WTC11 (cell line): ENCODE results near the gene KRT32. TPM values are rescaled to one million over a fixed set of nuclear protein-coding genes. Genes with fewer than 3 reads are reported as not detected.

Source experiments
- ATAC-seq: fragments of 200-7000 bp; cut with Tn5 transposase; 2 replicates; pipeline ENCODE4 v1.10.0; 2021; ENCODE audit warnings: mild to moderate bottlenecking, moderate library complexity
- CTCF ChIA-PET: fragments of 300-600 bp; sonication (Branson Sonifier 250); formaldehyde crosslinking; loops from one replicate; lab custom pipeline; 2021; ENCODE audit warnings: antibody characterized with exemption; lab: Charles Lee
- POLR2A ChIA-PET: fragments of 350-600 bp; sonication (Branson Sonifier 250); formaldehyde crosslinking; loops from one replicate; lab custom pipeline; 2021; ENCODE audit warnings: antibody characterized with exemption; lab: Charles Lee
- DNase-seq: peaks from one replicate; pipeline ENCODE4 v3.0.0; 2021; ENCODE audit warnings: low spot score
- H3K27ac Mint-ChIP-seq: 2 replicates; pipeline ENCODE4 v1.8.0; 2021; ENCODE audit warnings: mixed read lengths
- H3K27me3 Mint-ChIP-seq: 2 replicates; pipeline ENCODE4 v1.8.0; 2021; ENCODE audit warnings: low read depth, mild to moderate bottlenecking, moderate library complexity, mixed read lengths
- H3K36me3 Mint-ChIP-seq: 2 replicates; pipeline ENCODE4 v1.8.0; 2021; ENCODE audit warnings: mixed read lengths
- H3K4me1 Mint-ChIP-seq: 2 replicates; pipeline ENCODE4 v1.8.0; 2022; ENCODE audit warnings: mixed read lengths
- H3K4me3 Mint-ChIP-seq: 2 replicates; pipeline ENCODE4 v1.8.0; 2021; ENCODE audit warnings: mild to moderate bottlenecking, moderate library complexity, mixed read lengths
- H3K9me3 Mint-ChIP-seq: 2 replicates; pipeline ENCODE4 v1.8.0; 2021; ENCODE audit warnings: mixed read lengths
- AFF4 ChIP-seq: sonication (generic); formaldehyde crosslinking; IDR thresholded peaks from 2 replicates; pipeline ENCODE4 v1.8.1; 2023; ENCODE audit warnings: mild to moderate bottlenecking, missing genetic modification reagents, borderline replicate concordance
- EMX1 ChIP-seq: fragments of 250-450 bp; sonication (Bioruptor Pico); IDR thresholded peaks from 2 replicates; pipeline ENCODE4 v1.8.0; 2021; ENCODE audit warnings: mild to moderate bottlenecking
- ESRRA ChIP-seq: sonication (generic); formaldehyde crosslinking; IDR thresholded peaks from 2 replicates; pipeline ENCODE4 v1.8.1; 2022; ENCODE audit warnings: mild to moderate bottlenecking, missing genetic modification reagents, borderline replicate concordance
- ETV6 ChIP-seq: sonication (generic); formaldehyde crosslinking; IDR thresholded peaks from 2 replicates; pipeline ENCODE4 v1.8.1; 2022; ENCODE audit warnings: mild to moderate bottlenecking, missing genetic modification reagents
- GABPB1 ChIP-seq: sonication (generic); formaldehyde crosslinking; IDR thresholded peaks from 2 replicates; pipeline ENCODE4 v1.8.1; 2023; ENCODE audit warnings: mild to moderate bottlenecking, missing genetic modification reagents
- HMGA2 ChIP-seq: fragments of 250-450 bp; sonication (Bioruptor Pico); IDR thresholded peaks from 2 replicates; pipeline ENCODE4 v1.4.0; 2021; ENCODE audit warnings: mild to moderate bottlenecking, moderate library complexity
- IRF2 ChIP-seq: sonication (generic); formaldehyde crosslinking; IDR thresholded peaks from 2 replicates; pipeline ENCODE4 v1.8.0; 2022; ENCODE audit warnings: low read depth, missing genetic modification reagents, borderline replicate concordance
- JAZF1 ChIP-seq: fragments of 250-450 bp; sonication (Bioruptor Pico); IDR thresholded peaks from 2 replicates; pipeline ENCODE4 v1.9.0; 2021; ENCODE audit warnings: moderate library complexity, mild to moderate bottlenecking, inconsistent platforms
- NFE2L1 ChIP-seq: sonication (generic); formaldehyde crosslinking; IDR thresholded peaks from 2 replicates; pipeline ENCODE4 v1.8.1; 2023; ENCODE audit warnings: missing genetic modification reagents
- NR2C2 ChIP-seq: sonication (generic); formaldehyde crosslinking; IDR thresholded peaks from 2 replicates; pipeline ENCODE4 v1.8.0; 2022; ENCODE audit warnings: mild to moderate bottlenecking, missing genetic modification reagents
- PRDM15 ChIP-seq: sonication (generic); formaldehyde crosslinking; IDR thresholded peaks from 2 replicates; pipeline ENCODE4 v1.8.0; 2022; ENCODE audit warnings: missing genetic modification reagents
- PRRX2 ChIP-seq: fragments of 250-450 bp; sonication (Bioruptor Pico); IDR thresholded peaks from 2 replicates; pipeline ENCODE4 v1.8.0; 2021; ENCODE audit warnings: mild to moderate bottlenecking
- SMAD4 ChIP-seq: sonication (generic); formaldehyde crosslinking; IDR thresholded peaks from 2 replicates; pipeline ENCODE4 v1.8.0; 2022; ENCODE audit warnings: mild to moderate bottlenecking, missing genetic modification reagents
- SOX15 ChIP-seq: fragments of 250-450 bp; sonication (Bioruptor Pico); IDR thresholded peaks from 2 replicates; pipeline ENCODE4 v1.9.0; 2021; ENCODE audit warnings: mild to moderate bottlenecking
- ZNF317 ChIP-seq: sonication (generic); formaldehyde crosslinking; IDR thresholded peaks from 2 replicates; pipeline ENCODE4 v1.8.1; 2023; ENCODE audit warnings: low read depth, mild to moderate bottlenecking, moderate library complexity, missing genetic modification reagents, borderline replicate concordance
- total RNA-seq: library from RNA; stranded (reverse); gene quantifications from 3 replicates; pipeline ENCODE4 v1.2.3, GENCODE V29; 2021
- TF ChIP-seq, protein P1 (sequence below): fragments of 250-450 bp; sonication (Bioruptor Pico); IDR thresholded peaks from 2 replicates; pipeline ENCODE4 v1.9.0; 2021; ENCODE audit warnings: moderate library complexity, mild to moderate bottlenecking, inconsistent platforms, borderline replicate concordance
- TF ChIP-seq, protein P2 (sequence below): sonication (generic); formaldehyde crosslinking; IDR thresholded peaks from 2 replicates; pipeline ENCODE4 v1.8.0; 2022; ENCODE audit warnings: mild to moderate bottlenecking, missing genetic modification reagents
- TF ChIP-seq, protein P3 (sequence below): sonication (generic); formaldehyde crosslinking; IDR thresholded peaks from 2 replicates; pipeline ENCODE4 v1.8.1; 2023; ENCODE audit warnings: mild to moderate bottlenecking, missing genetic modification reagents, moderate library complexity
- TF ChIP-seq, protein P4 (sequence below): sonication (generic); formaldehyde crosslinking; IDR thresholded peaks from 2 replicates; pipeline ENCODE4 v1.8.0; 2023; ENCODE audit warnings: missing genetic modification reagents, mild to moderate bottlenecking, borderline replicate concordance

Gene KRT32
- total RNA-seq, 1 experiment from 2014 or later: not detected

DNA sequence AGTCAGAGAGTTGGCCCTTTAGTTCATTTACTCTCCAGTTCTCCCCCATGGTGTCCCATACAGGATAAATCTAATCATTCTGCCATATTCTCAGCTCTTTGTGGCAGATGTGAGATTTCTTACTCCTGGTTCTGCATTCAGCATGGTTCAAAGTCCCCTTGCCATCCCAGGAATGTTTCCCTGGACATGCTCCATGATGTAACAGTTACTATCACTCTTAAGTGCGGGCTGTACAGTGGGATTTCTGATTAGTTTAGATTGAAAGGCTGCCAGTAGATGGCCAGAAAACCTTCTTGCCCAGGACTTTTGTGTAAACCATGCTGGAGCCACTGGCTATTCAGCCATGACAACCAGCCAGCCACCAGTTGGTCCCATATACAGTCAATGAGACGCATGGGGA is 53.2 kb downstream of the KRT32 start:
- no peaks in the 10 kb centered on the region for H3K27me3 Mint-ChIP-seq
- no peaks in the 10 kb centered on the region for H3K36me3 Mint-ChIP-seq
- CTCF ChIA-PET: interaction anchor here (0.7 to 3.6 kb wide), 7 partner anchors 11 to 551 kb away, joined by 3 to 23 read pairs (median 4); no protein-coding TSS in a partner anchor
- ATAC-seq (no peak), DNase-seq (no peak)
- no peak overlapping the region for H3K4me3 Mint-ChIP-seq
- POLR2A ChIA-PET: no interaction called here
- TF ChIP-seq NR2C2 (CRISPR knock-in tag): no peak
- TF ChIP-seq, protein P1, sequence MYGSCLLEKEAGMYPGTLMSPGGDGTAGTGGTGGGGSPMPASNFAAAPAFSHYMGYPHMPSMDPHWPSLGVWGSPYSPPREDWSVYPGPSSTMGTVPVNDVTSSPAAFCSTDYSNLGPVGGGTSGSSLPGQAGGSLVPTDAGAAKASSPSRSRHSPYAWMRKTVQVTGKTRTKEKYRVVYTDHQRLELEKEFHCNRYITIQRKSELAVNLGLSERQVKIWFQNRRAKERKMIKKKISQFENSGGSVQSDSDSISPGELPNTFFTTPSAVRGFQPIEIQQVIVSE (CRISPR knock-in tag): no peak
- TF ChIP-seq PRDM15 (CRISPR knock-in tag): no peak
- no peak for TF ChIP-seq SOX15 (CRISPR knock-in tag)
- TF ChIP-seq ZNF317 (CRISPR knock-in tag): no peak
- TF ChIP-seq, protein P2, sequence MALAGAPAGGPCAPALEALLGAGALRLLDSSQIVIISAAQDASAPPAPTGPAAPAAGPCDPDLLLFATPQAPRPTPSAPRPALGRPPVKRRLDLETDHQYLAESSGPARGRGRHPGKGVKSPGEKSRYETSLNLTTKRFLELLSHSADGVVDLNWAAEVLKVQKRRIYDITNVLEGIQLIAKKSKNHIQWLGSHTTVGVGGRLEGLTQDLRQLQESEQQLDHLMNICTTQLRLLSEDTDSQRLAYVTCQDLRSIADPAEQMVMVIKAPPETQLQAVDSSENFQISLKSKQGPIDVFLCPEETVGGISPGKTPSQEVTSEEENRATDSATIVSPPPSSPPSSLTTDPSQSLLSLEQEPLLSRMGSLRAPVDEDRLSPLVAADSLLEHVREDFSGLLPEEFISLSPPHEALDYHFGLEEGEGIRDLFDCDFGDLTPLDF (CRISPR knock-in tag): no peak
- TF ChIP-seq, protein P3, sequence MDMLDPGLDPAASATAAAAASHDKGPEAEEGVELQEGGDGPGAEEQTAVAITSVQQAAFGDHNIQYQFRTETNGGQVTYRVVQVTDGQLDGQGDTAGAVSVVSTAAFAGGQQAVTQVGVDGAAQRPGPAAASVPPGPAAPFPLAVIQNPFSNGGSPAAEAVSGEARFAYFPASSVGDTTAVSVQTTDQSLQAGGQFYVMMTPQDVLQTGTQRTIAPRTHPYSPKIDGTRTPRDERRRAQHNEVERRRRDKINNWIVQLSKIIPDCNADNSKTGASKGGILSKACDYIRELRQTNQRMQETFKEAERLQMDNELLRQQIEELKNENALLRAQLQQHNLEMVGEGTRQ (CRISPR knock-in tag): no peak
- no peak for TF ChIP-seq JAZF1
- TF ChIP-seq EMX1 (CRISPR knock-in tag): no peak
- TF ChIP-seq NFE2L1 (CRISPR knock-in tag): no peak
- TF ChIP-seq IRF2 (CRISPR knock-in tag): no peak
- no peak for TF ChIP-seq ETV6 (CRISPR knock-in tag)
- TF ChIP-seq SMAD4 (CRISPR knock-in tag): no peak
- no peak for TF ChIP-seq ESRRA (CRISPR knock-in tag)
- no peak overlapping the region for H3K27ac Mint-ChIP-seq
- H3K4me1 Mint-ChIP-seq: peaks cover 28% of the 10 kb centered on the region
- no peaks in the 10 kb centered on the region for H3K9me3 Mint-ChIP-seq

DNA sequence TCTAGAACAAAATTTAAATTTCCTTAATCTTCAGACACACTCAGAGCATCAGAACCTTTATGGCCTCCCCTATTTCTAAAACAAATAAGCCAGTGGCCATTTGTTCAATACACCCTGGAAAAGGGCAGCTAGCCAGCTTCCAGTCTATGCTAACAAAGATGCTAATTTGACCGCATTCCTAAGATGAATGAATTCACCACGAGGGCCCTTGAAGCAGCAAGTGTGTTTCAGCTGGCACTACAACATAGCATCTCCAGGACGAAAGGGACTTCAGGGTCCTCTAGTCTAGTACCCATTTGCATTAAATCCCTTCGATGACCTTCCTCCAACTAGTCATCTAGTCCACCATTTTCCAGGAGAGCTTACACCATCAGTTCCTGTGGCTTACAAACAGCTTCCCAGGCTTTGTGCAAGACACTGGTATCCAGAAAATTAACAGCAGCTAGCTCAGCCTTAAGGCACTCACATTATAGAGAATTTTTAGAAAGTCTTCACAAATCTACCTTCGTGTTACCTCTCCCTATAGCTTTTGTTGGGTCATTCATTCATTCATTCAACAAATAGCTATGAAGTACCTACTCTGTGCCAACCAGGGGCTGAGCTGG is 53.7 kb downstream of the KRT32 start:
- ATAC-seq (peak; percentile 70), DNase-seq (no peak)
- 0 out of 2 replicates have a peak overlapping the region, but pooled peaks have one; percentile 17 for H3K27ac Mint-ChIP-seq
- CTCF ChIA-PET: interaction anchor here (0.7 to 3.6 kb wide), 7 partner anchors 10 to 550 kb away, joined by 3 to 23 read pairs (median 4); no protein-coding TSS in a partner anchor
- H3K9me3 Mint-ChIP-seq: no peaks in the 10 kb centered on the region
- H3K4me1 Mint-ChIP-seq: peaks cover 28% of the 10 kb centered on the region
- no peaks in the 10 kb centered on the region for H3K27me3 Mint-ChIP-seq
- POLR2A ChIA-PET: no interaction called here
- H3K4me3 Mint-ChIP-seq: no peak overlapping the region
- no peaks in the 10 kb centered on the region for H3K36me3 Mint-ChIP-seq
- no peak for TF ChIP-seq PRRX2 (CRISPR knock-in tag)
- no peak for TF ChIP-seq AFF4
- TF ChIP-seq, protein P4, sequence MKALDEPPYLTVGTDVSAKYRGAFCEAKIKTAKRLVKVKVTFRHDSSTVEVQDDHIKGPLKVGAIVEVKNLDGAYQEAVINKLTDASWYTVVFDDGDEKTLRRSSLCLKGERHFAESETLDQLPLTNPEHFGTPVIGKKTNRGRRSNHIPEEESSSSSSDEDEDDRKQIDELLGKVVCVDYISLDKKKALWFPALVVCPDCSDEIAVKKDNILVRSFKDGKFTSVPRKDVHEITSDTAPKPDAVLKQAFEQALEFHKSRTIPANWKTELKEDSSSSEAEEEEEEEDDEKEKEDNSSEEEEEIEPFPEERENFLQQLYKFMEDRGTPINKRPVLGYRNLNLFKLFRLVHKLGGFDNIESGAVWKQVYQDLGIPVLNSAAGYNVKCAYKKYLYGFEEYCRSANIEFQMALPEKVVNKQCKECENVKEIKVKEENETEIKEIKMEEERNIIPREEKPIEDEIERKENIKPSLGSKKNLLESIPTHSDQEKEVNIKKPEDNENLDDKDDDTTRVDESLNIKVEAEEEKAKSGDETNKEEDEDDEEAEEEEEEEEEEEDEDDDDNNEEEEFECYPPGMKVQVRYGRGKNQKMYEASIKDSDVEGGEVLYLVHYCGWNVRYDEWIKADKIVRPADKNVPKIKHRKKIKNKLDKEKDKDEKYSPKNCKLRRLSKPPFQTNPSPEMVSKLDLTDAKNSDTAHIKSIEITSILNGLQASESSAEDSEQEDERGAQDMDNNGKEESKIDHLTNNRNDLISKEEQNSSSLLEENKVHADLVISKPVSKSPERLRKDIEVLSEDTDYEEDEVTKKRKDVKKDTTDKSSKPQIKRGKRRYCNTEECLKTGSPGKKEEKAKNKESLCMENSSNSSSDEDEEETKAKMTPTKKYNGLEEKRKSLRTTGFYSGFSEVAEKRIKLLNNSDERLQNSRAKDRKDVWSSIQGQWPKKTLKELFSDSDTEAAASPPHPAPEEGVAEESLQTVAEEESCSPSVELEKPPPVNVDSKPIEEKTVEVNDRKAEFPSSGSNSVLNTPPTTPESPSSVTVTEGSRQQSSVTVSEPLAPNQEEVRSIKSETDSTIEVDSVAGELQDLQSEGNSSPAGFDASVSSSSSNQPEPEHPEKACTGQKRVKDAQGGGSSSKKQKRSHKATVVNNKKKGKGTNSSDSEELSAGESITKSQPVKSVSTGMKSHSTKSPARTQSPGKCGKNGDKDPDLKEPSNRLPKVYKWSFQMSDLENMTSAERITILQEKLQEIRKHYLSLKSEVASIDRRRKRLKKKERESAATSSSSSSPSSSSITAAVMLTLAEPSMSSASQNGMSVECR (CRISPR knock-in tag): no peak
- no peak for TF ChIP-seq IRF2 (CRISPR knock-in tag)
- no peak for TF ChIP-seq GABPB1
- no peak for TF ChIP-seq HMGA2 (CRISPR knock-in tag)
